Sigmoid colon (tissue), 4 donors: Measurements from ENCODE around the gene DMAC2.

Experiments used
- EP300 ChIP-seq, 4 donors: sonication (generic); formaldehyde crosslinking; IDR thresholded peaks; one replicate each; pipeline ENCODE4 v1.6.1; 2017; ENCODE audit warnings: antibody characterized with exemption in 4 of 4
- POLR2A ChIP-seq, 2 donors: fragments of 450-650 bp; IDR thresholded peaks; one replicate each; pipeline ENCODE4 v1.6.1; 2016; ENCODE audit warnings: antibody characterized with exemption in 2 of 2, mild to moderate bottlenecking in 2 of 2, moderate library complexity in 2 of 2
- POLR2AphosphoS5 ChIP-seq, 4 donors: sonication (generic); formaldehyde crosslinking; IDR thresholded peaks; one replicate each; pipeline ENCODE4 v1.6.1; 2017; ENCODE audit warnings: antibody characterized with exemption in 4 of 4
- TF ChIP-seq, protein P1 (sequence below), 4 experiments: fragments of 450-650 bp in 3 of 4; fragments of 200-600 bp in 1 of 4; IDR thresholded peaks; one replicate each; pipeline ENCODE4 v1.5.1; 2016 to 2019; ENCODE audit warnings: antibody characterized with exemption in 4 of 4, mild to moderate bottlenecking in 3 of 4, moderate library complexity in 2 of 4

DNA sequence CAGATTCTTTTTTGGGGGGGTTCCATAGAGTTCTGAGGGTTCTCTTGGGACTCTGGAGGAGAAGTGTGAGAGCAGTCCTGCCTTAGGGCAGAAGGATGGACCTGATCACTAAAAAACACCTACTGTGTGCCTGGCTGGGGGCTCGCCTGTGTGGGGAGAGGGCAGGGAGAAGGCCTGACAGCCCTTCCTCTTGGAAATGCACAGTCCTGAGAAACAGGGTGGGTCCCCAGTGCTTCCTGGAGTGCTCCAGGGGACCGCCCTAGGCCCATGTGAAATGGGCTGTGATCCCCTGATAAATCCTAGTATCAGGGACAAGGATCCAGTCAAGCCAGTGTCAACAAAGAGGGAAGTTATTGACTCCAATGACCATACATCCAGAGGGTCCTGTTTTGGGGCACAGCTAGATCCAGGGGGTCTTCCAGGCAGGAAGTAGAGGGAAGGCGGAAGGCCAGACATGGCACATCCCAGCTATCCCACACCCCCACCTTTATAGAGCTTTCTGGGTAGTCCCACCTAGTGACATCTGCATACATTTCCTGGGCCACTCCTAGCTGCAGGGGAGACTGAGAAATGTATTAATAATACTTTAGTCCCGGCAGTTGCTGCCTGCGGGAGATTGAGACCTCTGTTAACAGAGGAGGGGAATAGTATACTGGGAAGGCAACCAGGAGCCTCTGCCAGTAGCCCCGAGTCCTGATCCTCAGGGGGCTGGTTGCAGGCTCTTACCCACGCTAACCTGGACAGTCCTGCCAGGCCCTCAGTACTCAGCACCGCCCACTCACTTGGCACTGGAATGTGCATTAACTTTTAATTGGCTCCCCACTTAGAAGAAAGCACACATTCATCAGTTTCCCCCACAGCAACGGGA, 28.4 kb downstream of the DMAC2 start:
- TF ChIP-seq, protein P1, sequence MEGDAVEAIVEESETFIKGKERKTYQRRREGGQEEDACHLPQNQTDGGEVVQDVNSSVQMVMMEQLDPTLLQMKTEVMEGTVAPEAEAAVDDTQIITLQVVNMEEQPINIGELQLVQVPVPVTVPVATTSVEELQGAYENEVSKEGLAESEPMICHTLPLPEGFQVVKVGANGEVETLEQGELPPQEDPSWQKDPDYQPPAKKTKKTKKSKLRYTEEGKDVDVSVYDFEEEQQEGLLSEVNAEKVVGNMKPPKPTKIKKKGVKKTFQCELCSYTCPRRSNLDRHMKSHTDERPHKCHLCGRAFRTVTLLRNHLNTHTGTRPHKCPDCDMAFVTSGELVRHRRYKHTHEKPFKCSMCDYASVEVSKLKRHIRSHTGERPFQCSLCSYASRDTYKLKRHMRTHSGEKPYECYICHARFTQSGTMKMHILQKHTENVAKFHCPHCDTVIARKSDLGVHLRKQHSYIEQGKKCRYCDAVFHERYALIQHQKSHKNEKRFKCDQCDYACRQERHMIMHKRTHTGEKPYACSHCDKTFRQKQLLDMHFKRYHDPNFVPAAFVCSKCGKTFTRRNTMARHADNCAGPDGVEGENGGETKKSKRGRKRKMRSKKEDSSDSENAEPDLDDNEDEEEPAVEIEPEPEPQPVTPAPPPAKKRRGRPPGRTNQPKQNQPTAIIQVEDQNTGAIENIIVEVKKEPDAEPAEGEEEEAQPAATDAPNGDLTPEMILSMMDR (IDR thresholded peaks at IDR 0.05), result no peak
- TF ChIP-seq EP300 (IDR thresholded peaks at IDR 0.05) (no peak), POLR2A (IDR thresholded peaks at IDR 0.05) (no peak), POLR2AphosphoS5 (IDR thresholded peaks at IDR 0.05) (no peak)
